ENCODE measurements around the gene MYO6.

Gene MYO6

GRCh38 chr6:75968143-75968542 is 219.1 kb downstream of the MYO6 start:
- DNase-seq, result no peak
